ENCODE data around the gene OR1F1.

DNA sequence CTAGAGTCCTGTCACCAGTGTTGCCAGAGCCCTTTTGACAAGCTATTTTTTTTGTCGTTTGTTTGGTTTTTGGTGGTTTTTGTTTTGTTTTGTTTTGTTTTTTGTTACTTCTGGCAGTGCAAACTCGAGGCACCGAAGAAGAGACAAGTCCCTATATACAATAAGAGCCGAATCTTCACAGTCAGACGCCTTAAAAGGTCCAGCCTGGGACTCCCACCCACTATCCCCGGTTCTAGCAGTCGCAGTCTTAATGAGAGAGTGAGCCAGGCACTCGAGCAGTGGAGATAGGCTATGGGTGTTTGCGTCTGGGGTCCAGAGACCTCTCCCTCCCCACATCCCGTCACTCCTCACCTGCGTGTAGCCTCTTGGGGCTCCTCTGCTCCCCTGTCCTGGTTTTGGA lies 1.9 kb downstream of the OR1F1 start:
- TF ChIP-seq CTCF (IDR thresholded peaks at IDR 0.05; ENCODE audit: insufficient read depth, low read depth, low read length) (no peak), EZH2 (IDR thresholded peaks at IDR 0.05; ENCODE audit: insufficient read depth, low read length) (no peak)

All from astrocyte (in vitro differentiated cells and primary cell).